WI38 (cell line): Measurements from ENCODE around the gene MTMR11.

ENCODE experiments used
- H3K4me3 ChIP-seq: 2 replicates; pipeline ENCODE4 v1.5.1; 2011; ENCODE audit warnings: low read depth, mild to moderate bottlenecking, control low read depth, low read length
- TF ChIP-seq, protein P1 (sequence below): IDR thresholded peaks from 2 replicates; pipeline ENCODE4 v1.5.1; 2012; ENCODE audit warnings: low read depth, mild to moderate bottlenecking, control low read depth, low read length

Gene MTMR11, protein sequence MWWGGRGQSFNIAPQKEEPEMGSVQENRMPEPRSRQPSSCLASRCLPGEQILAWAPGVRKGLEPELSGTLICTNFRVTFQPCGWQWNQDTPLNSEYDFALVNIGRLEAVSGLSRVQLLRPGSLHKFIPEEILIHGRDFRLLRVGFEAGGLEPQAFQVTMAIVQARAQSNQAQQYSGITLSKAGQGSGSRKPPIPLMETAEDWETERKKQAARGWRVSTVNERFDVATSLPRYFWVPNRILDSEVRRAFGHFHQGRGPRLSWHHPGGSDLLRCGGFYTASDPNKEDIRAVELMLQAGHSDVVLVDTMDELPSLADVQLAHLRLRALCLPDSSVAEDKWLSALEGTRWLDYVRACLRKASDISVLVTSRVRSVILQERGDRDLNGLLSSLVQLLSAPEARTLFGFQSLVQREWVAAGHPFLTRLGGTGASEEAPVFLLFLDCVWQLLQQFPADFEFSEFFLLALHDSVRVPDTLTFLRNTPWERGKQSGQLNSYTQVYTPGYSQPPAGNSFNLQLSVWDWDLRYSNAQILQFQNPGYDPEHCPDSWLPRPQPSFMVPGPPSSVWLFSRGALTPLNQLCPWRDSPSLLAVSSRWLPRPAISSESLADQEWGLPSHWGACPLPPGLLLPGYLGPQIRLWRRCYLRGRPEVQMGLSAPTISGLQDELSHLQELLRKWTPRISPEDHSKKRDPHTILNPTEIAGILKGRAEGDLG

DNA sequence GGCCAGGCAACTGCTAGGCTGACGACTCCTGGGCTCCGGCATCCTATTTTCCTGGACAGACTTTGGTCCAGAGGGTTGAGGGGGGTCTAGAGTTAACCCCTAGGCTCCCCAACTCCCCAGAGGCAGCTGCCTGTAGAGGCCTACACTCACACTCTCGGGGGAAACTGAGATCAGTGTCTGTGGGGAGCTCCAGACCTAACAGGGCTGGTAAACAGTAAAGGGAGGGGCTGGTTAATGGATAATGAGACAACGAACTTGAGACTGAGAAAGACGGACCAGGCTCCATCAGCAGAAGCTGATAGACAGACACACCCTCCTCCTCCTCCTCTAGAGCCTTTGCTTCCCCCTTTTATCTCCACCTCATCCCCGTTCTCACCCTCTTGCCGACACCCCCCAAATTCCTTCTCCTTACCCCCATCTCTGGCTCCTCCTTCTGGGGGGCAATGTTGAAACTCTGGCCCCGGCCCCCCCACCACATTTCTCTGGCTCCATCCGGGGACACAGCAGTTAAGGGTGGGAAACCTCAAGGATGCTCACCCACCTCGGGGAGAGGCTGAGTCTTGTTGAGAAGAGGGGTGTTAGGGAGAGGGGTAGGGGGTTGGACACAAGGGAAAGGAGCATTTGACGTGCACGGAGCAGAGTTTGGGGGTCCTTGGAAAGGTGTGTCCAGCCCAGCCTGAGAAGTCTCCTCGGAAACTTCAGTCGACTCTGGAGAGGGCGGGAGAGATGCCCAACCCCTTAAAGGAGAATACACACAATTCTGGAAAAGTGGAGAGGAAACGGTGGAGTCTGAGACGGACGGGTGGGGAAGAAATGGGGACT lies at the start of gene MTMR11:
TSS of gene MTMR11 (minus strand) at position 710 of the 822 bp plus-strand sequence. CDS start at position 478, 232 bp downstream.
- TF ChIP-seq, protein P1, sequence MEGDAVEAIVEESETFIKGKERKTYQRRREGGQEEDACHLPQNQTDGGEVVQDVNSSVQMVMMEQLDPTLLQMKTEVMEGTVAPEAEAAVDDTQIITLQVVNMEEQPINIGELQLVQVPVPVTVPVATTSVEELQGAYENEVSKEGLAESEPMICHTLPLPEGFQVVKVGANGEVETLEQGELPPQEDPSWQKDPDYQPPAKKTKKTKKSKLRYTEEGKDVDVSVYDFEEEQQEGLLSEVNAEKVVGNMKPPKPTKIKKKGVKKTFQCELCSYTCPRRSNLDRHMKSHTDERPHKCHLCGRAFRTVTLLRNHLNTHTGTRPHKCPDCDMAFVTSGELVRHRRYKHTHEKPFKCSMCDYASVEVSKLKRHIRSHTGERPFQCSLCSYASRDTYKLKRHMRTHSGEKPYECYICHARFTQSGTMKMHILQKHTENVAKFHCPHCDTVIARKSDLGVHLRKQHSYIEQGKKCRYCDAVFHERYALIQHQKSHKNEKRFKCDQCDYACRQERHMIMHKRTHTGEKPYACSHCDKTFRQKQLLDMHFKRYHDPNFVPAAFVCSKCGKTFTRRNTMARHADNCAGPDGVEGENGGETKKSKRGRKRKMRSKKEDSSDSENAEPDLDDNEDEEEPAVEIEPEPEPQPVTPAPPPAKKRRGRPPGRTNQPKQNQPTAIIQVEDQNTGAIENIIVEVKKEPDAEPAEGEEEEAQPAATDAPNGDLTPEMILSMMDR, result no peak
- H3K4me3 ChIP-seq, result peak within 1 kb of the TSS; percentile 66

DNA sequence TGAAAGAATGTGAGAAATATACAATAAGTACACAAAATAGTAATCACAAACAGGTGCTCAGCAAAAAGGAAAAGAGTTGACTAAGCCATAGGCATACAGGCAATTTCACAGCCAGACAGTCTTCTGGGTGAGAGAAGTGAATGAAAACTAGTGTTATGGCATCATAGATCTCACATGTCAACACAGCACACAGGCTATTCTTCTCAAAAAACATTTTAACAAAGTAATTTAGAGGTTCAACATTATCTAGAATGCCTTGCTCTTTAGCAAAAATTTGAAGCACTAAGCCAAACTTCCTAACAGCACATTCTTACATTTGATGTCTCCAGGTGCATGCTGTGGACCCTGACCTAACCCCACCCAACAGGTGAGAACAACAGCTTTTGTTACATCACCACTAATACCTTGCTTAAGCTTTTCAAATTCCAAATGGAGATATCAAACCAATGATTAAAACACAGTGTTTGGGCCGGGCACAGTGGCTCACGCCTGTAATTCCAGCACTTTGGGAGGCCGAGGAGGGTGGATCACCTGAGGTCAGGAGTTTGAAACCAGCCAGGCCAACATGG lies 43.4 kb upstream of the MTMR11 start:
- TF ChIP-seq, protein P1, result no peak
- H3K4me3 ChIP-seq, result no peak overlapping the region

DNA sequence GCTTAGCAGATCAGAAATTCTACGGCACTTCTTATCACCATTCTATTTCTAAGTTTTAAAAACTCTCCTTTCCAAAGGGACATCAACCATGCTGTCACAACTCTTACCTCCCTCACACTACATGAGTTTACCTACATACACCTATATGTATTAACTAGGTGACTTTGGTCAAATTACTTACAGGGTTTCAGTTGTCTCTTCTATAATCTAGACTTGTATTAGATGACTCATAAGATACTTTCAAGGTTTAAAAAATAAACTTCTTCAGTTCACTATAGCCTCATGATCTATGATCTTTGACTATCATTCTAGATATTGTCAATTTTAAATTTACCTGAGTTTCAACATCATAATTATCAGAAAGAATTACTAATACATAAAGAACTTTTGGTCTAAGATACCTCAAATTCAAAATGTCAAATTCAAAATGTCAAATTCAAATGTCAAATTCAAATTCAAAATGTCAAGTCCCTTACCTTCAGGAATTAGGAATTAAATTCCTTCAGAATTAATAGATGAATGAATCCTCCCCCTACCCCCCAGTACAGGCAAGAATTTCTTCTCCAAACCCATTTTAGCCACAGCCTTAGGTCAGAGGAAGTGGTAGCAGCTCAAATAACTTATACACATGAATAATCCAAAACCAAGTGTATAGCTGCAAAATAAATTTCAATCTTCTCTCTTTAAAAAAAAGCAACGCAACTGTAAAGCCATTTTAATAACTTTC lies 42.7 kb upstream of the MTMR11 start:
- no peak overlapping the region for H3K4me3 ChIP-seq
- TF ChIP-seq, protein P1, result no peak

DNA sequence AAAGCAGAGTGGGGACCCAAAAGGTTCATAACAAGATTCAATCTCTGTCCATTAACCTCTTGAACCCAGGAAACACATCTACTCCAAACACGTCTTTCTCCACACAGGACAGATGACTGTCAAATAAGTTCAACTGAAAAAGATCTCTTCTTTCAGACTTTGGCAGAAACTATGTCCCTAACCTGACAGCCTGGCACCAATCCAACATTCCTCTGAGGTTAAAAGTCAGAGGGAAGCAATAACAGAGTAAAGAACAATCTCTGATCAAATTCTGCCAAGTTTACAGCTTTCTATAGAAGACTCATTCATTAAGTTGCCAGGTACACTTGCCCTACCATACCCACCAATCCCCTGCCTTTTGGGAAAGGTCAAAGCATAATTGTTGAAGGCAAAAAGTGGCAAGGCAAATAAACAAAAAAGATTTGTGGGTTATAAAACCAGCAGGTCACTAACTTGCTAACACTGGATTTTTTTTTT lies 41.9 kb upstream of the MTMR11 start:
- TF ChIP-seq, protein P1, result no peak

DNA sequence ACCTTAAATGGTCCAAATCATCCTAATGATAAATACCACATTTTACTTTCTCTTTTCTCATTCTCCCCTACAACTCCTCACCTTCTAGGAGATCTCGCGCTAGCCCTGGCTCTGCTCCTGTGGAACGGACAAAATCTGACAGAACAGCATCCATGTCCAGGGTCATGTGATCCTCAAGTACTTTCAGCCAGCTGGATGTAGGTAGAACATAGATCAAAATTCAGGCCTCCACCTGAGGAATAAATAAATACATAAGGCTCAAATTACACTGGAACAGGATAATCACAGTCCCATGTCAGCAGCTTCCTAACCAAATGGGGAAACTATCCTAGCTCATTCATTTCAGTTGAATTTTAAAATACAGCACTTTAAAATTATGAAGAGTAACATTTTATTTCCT lies 40.7 kb upstream of the MTMR11 start:
- TF ChIP-seq, protein P1, result no peak
- H3K4me3 ChIP-seq, result no peak overlapping the region

More for the DNA sequence above, 41.9 kb upstream of the MTMR11 start:
- no peak overlapping the region for H3K4me3 ChIP-seq

DNA sequence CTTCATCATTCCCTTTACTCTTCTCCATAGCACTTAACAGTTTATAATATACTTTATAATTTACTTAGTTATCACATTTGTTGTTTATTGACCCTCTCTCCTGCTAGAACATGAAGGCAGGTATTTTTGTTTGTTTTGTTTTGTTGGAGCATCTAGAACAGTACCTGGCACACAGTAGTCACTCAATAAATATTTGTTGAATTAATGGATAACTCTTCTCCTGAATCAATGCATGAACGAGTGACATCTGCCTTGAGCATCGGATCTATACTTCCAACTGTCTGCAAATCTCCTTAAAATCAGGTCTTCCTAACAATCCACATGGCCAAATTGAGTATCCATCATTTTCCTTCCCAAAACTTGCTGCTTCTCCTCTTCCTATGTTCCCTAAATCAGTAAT lies 35.9 kb upstream of the MTMR11 start:
- TF ChIP-seq, protein P1, result no peak
- no peak overlapping the region for H3K4me3 ChIP-seq
